GM18526 (cell line): ENCODE data around the gene CPM.

Experiments
- POLR2A ChIP-seq: IDR thresholded peaks from 3 replicates; pipeline ENCODE4 v1.6.1; 2011; ENCODE audit not compliant: insufficient read length; ENCODE audit errors: extremely low read depth

The CPM gene

DNA sequence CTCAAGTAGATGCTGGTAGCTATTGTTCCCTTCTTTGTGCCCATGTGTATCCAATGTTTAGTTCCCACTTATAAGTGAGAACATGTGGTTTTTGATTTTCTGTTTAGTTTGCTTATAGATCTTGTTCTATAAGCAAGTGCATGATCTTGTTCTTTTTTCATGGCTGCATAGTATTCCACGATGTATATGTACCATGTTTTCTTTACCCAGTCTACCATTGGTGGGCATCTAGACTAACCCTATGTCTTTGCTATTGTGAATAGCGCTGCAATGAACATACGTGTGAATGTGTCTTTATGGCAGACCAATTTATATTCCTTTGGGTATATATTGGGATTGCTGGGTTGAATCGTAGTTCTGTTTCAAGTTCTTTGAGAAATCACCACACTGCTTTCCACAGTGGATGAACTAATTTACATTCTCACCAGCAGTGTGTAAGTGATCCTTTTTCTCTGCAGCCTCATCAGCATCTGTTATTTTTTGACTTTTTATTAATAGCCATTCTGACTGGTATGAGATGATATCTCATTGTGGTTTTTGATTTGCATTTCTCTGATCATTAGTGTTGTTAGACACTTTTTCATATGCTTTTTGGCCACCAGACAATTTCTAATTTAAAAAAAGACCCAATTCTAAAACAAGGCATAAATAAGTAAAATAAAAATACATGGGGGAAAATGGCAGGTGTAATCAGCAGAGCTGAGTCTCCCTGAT lies 50.6 kb downstream of the CPM start:
- no peak for TF ChIP-seq POLR2A

DNA sequence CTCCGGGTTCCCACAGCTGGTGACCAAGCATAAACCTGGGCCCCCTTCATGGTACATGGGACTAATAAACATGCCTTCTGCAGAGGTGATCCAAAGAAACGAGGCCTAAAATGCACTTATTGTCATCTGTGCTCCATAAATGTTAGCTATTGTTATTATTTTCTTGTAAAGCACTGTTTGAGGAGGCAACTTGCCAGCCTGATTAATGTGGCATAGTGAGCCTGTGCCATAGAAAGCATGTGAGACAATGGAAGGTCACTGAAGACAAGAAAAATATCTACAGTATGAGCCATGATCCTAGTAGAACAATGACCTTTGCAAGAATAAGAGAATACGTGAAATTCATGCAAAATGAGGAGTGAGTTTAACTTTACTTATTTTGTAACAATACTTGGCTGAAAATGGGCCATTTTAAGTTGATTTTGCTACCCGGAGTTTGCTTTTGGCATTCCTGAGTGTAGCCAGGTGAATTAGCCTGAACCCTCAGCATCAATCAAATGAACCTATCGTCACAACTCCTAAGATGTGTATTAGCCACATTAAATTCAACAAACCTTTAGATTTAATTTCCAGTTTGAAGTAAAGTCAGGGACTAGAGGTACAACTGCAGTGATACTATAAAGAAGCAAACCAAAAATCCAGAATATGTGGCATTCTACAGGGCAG lies 52.2 kb downstream of the CPM start:
- no peak for TF ChIP-seq POLR2A

DNA sequence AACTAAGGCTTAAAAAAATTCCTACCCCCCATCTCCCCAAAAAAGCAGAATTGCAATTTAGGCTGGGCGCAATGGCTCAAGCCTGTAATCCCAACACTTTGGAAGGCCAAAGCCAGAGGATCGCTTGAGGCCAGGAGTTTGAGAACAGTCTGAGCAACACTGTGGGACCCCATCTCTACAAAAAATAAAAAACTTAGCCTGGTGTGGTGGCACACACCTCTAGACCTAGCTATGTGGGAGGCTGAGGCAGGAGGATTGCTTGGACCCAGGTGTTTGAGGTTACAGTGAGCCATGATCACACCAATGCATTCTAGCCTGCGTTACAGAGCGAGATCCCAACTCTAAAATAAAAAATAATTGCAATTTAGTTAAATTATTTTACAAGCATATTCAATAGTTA lies 54.1 kb downstream of the CPM start:
- TF ChIP-seq POLR2A, result no peak

DNA sequence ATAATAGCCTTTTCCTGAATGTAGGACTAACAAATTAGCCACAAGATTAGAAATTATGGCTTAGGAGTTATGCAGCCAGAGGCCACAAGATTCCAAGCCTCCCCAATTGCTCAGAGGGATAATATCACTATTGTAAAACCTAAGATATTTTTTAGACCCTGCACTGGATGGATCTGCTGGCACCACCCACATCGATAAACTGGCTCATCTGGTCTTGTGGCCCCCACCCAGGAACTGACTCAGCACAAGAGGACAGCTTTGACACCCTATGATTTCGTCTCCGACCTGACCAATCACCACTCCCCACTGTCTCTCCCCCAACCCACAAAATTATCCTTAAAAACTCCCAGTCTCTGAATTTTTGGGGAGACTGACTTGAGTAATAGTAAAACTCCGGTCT lies 54.7 kb downstream of the CPM start:
- no peak for TF ChIP-seq POLR2A

DNA sequence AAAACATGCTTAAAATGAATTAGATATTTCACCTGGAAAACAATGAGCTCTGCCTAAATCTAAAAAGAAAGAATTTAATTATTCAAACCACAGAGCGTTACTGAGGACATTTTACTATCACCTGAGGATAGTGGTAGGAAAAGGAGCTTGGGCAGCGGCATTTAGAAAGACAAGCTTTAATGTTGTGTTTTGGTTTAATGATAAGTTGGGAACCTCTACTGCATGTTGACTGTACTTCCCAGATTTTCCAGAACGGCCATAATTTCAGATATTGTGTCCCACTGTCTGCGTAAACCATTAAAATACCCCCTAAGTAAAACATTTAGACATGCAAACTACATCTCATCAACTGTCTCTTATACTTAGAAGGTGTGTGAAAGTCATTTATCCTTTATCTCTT lies 55.4 kb downstream of the CPM start:
- TF ChIP-seq POLR2A, result no peak

DNA sequence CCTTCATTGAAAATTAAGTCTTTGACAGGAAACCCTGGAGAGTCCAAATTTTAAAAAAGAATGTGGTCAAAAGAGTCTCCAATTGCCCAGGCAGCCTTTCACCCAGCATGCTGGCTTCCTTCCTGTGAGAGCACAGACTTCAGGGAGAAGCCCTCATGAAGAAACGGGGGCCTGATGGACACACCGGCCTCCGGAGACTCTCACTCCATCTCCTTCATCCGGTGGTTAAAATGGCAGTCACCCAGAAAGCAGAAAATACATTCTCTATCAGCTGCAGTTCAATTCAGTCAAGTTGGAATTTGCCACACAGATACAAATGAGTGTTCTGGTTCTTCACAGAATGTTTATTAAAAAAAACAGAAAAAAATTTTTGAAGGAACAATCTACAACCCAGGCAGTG lies 56.5 kb downstream of the CPM start:
- TF ChIP-seq POLR2A, result no peak

DNA sequence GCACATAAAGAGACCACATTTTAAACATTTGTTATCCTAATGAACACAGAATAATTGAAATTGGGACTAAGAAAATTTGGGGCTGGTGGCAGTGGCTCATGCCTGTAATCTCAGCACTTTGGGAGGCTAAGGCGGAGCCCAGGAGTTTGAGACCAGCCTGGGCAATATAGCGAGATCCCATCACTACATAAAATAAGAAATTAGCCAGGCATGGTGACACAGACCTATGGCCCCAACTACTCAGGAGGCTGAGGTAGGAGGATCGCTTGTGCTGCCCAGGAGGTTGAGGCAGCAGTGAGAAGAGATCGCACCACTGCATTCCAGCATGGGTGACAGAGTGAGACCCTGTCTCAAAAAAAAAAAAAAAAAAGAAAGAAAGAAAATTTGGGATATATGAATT lies 59.7 kb downstream of the CPM start:
- TF ChIP-seq POLR2A, result no peak

DNA sequence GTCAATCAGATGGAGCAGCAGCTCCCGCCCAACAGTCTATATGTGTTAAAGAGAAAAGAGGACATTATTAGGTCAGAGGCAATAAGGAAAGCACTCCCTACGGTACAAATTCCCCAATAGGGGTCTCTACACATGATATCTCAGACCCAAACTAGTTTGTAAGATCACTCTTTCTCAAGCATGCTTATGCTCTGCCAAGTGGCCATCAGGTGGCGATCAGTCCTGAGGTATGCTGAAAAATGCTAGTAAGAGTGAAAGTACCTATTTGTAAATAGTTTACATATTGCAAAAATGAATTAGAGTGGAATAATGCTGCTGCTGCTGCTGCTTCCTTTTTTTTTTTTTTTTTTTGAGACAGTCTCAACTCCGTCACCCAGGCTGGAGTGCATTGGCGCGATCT lies 61.0 kb downstream of the CPM start:
- no peak for TF ChIP-seq POLR2A

DNA sequence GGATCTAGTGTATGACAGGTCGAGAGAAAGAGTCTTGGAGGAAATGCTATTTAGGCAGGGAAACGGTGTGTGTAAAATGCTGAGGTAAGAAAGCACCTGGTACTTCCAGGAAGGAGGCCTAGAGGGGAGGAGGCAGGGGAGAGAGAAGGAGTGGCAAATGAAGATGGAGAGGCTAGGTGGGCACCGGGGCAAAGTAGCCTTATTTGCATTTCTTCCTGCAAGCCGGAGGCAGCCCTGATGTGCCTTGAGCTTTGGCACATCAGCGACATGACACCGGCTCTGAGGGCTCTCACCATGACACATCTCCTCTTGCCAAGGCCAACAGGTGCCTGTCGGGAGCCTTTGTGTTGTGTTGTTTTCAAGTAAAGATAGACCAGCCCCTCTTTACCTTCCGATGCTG lies 61.6 kb downstream of the CPM start:
- no peak for TF ChIP-seq POLR2A

DNA sequence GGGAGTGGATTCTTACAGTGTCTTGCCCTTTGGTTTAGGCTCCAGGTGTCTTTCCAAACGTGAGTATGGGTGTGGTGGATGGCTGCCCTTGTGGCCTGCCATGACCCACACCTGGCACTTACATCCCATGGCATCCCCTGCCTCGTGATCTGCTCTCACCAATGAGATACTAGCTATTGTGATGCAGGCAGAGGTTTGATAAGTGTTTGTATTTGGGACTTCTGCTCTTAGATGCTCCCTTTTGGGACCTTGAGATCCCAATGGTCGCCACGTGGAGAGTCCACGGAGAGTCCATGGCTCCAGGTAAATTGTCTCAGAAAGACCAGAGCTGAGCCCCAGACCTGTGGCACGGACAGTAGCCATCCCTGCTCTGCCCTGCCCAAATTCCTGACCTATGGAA lies 62.5 kb downstream of the CPM start:
- TF ChIP-seq POLR2A, result no peak

DNA sequence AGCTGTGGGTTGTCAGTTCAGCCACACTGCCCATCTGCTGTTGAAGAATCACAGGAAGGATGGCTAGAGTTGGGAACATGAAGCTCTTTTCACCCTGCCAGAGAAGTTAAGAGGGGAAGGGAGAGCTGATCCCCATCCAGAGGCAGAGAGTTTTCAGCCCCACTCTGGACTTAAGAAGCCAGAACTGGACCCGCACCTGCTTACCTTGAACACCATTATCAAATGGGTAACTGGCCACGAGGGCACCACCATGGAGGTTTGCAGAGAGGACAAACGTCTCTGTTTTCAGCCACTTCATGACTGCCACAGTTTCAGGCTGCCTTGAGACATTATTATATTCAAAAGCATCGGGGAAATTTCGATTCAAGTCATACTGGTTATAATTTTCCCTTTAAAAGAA lies 63.0 kb downstream of the CPM start:
- no peak for TF ChIP-seq POLR2A

DNA sequence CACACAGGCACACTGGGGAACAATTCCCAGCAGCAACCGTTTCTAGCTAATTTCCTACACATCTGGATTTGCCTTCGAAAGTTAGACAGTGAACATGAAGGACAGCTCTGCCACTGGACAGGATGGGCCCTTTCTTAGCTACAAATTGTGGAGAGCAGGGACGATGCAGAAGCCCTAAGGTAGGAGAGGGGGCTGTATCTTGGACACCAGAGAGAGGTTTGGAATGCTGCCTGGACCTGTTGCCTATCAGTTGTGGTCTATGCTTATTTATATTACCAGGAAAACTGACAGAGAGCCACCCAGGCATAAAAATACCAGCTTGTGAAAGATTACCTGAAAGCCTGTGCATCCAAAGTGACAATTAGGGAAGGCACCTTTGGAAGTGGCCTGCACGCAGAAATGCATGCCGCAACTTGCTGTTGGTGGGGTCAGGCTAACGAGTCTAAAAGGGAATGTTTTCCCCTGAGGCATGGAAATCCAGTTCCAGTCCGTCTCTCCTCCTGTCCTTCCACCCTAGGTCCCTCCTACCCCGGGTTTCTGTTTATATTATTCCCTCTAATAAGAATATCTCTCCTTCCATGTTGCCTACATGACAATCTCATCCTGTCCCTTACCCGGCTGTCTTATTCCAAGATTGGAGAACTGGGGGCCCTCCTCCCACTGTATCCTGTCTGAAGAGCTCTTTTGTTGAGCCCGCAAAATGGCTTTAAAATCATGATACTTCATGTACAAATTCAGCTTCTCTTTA lies 64.8 kb downstream of the CPM start:
- TF ChIP-seq POLR2A, result no peak

DNA sequence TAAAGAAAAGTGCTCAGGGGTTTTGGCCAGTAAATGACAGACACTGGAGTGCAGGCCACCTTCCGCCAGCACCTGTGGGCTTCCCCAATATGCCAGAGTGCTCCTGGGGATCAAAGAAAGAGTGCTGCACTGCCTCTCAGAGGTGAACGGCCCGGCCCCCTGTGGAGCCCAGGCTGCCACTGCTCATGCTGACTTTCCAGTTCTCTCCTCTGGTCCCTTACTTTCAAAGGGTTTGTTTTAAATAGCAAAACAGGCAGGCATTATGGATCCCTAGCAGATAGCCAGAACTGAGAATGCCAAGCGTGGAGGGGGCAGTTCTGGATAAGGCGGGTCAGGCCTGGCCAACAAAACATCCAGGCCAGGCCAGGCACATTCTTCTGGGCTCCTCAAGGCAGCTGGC lies 65.4 kb downstream of the CPM start:
- TF ChIP-seq POLR2A, result no peak

DNA sequence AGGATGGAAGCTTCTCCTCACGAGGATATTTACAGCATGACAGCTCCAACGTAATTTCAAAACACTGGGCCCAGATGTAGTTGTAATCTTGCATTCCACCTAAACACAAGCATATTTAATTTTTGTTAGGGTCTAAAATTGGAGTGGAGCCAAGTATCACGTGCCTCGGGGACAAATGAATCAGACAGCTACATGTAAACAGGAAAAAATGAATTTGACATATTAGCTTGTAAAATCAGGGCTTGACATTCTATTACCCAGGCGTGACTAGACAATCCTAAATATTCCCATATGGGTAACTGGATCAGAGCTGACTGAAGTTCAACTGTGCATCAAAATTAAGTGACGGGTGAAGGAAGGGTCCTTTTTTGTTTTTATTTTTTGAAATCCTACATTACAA lies 66.0 kb downstream of the CPM start:
- no peak for TF ChIP-seq POLR2A

DNA sequence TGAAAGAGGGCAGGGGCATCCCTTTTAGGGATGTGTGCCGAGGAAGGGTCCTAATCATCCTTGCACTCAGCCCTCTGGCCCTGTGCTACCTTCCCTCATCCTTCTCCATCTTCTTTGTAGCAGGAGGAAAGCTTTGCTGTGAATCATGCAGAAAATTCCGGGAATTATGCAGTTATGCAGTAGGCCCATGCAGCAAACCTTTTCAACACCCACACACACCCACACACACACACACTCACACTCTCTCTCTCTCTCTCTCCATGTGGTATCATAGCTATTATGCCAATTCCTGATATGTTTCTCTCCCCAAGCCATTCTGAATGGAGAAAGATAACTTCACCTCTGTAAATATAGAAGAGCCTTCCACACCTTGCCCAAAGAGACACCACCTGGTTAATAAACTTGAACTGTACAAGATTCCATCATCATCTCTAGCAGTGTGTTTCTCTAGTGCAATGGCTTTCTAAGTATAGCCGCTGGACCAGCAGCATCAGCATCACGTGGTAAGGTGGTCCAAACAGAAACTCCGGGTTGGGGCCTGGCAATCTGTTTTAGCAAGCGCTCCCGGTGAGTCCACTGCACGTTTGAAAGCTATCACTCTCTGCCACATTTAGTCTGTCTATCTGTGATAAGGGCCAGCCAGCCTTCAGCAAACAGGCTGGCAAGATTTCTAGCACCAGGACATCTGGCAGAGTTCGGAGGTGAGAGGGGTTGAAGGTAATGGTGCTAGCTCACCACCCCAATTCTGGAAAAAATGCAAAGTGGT lies 67.4 kb downstream of the CPM start:
- TF ChIP-seq POLR2A, result no peak

DNA sequence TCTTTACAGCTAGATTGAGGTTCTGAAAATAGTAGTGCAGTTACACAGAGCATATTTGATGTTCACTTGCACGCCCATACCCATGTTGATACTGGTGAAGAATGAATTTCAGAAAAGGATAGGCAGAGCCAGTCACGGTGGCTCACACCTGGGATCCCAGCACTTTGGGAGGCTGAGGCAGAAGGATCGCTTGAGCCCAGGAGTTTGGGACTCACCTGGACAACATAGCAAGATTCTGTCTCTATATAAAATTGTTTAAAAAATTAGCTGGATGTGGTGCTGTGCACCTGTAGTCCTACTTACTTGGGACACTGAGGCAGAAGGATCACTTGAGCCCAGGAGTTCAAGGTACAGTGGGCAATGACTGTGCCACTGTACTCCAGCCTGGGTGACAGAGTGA lies 68.4 kb downstream of the CPM start:
- no peak for TF ChIP-seq POLR2A
